CD4-positive, alpha-beta T cell treated with Interleukin-6 at 100 ng/mL for 8 hours (primary cell): Measurements from ENCODE around the gene CAMTA2.
"Not testable (repeated sequence)": the region's sequence is repeated elsewhere in the genome, so short reads cannot be mapped to it uniquely, and the experiment has no call there.

Experiments
- DNase-seq: peaks from one replicate; pipeline ENCODE4 v3.0.0-alpha.2; 2020; ENCODE audit warnings: mixed read lengths, low spot score

CAMTA2 gene

GRCh38 chr17:4986951-4987766 is at the start of gene CAMTA2:
Gene CAMTA2, minus strand, starts transcription at chr17:4987675. Its CDS starts 1,453 bp downstream, at chr17:4986222.
- peak; percentile 82 for DNase-seq

GRCh38 chr17:5035315-5035714 is 47.8 kb upstream of the CAMTA2 start, which contains the start of gene SLC52A1:
Gene SLC52A1, minus strand, starts transcription at chr17:5035426. Its CDS starts 820 bp downstream, at chr17:5034606.
- DNase-seq, result no peak

- DNase-seq, result no peak
These were observed 47.2 kb upstream of the CAMTA2 start for GRCh38 chr17:5034651-5035050.

GRCh38 chr17:5034063-5034462 is 46.6 kb upstream of the CAMTA2 start:
- no peak for DNase-seq

- DNase-seq, result no peak
These were observed 46.0 kb upstream of the CAMTA2 start for GRCh38 chr17:5033352-5034015.

- DNase-seq, result no peak
These were observed 45.4 kb upstream of the CAMTA2 start for GRCh38 chr17:5032865-5033264.

GRCh38 chr17:5031365-5032082 is 44.0 kb upstream of the CAMTA2 start:
- DNase-seq, result peak; percentile 79

- not testable (repeated sequence) for DNase-seq
These were observed 42.7 kb upstream of the CAMTA2 start for GRCh38 chr17:5030168-5030567.

- DNase-seq, result no peak
These were observed 40.4 kb upstream of the CAMTA2 start for GRCh38 chr17:5027916-5028315.

GRCh38 chr17:5027299-5027698 is 39.8 kb upstream of the CAMTA2 start:
- DNase-seq, result no peak

GRCh38 chr17:5024604-5025003 is 37.1 kb upstream of the CAMTA2 start:
- no peak for DNase-seq

- DNase-seq, result no peak
These were observed 36.2 kb upstream of the CAMTA2 start for GRCh38 chr17:5023588-5024147.

GRCh38 chr17:5022171-5022711 is 34.8 kb upstream of the CAMTA2 start:
- no peak for DNase-seq

GRCh38 chr17:5020502-5021023 is 33.1 kb upstream of the CAMTA2 start:
- DNase-seq, result no peak

GRCh38 chr17:5019475-5019956 is 32.0 kb upstream of the CAMTA2 start:
- peak; percentile 34 for DNase-seq

- DNase-seq, result no peak
These were observed 26.9 kb upstream of the CAMTA2 start for GRCh38 chr17:5014357-5014756.

- DNase-seq, result no peak
These were observed 24.5 kb upstream of the CAMTA2 start for GRCh38 chr17:5011928-5012327.

GRCh38 chr17:5003214-5003867 is 15.9 kb upstream of the CAMTA2 start:
- DNase-seq, result no peak

GRCh38 chr17:5002121-5002788 is 14.8 kb upstream of the CAMTA2 start:
- no peak for DNase-seq

GRCh38 chr17:5000237-5000639 is 12.8 kb upstream of the CAMTA2 start:
- DNase-seq, result no peak
